Neural cell (in vitro differentiated cells): ENCODE results near the gene PPFIA1. TPM values are rescaled to one million over a fixed set of nuclear protein-coding genes. Genes with fewer than 3 reads are reported as not detected.

Source experiments
- H2AFZ ChIP-seq: fragments of 200-600, 300-800 bp; sonication (generic), shearing (Covaris generic); 2 replicates; pipeline ENCODE4 v1.6.0; 2014; ENCODE audit warnings: low read depth, mild to moderate bottlenecking, antibody characterized with exemption, low read length, moderate library complexity
- H3F3A ChIP-seq: fragments of 200-600 bp; shearing (Covaris generic); 2 replicates; pipeline ENCODE4 v1.6.1; 2016; ENCODE audit warnings: mild to moderate bottlenecking, moderate library complexity, mixed read lengths, antibody characterized with exemption, low read length; ENCODE audit not compliant: insufficient read depth, poor library complexity, severe bottlenecking
- H3K27ac ChIP-seq: fragments of 200-600, 300-800 bp; sonication (generic), shearing (Covaris generic); 2 replicates; pipeline ENCODE4 v1.5.1; 2014; ENCODE audit warnings: mild to moderate bottlenecking, low read length, moderate library complexity
- H3K27me3 ChIP-seq: fragments of 300-800, 200-600 bp; sonication (generic), shearing (Covaris generic); 2 replicates; pipeline ENCODE4 v1.6.0; 2014; ENCODE audit warnings: mild to moderate bottlenecking, low read depth, low read length, moderate library complexity; ENCODE audit not compliant: insufficient read depth
- H3K36me3 ChIP-seq: fragments of 300-800, 200-600 bp; sonication (generic), shearing (Covaris generic); 2 replicates; pipeline ENCODE4 v1.5.1; 2014; ENCODE audit warnings: mild to moderate bottlenecking, antibody characterized with exemption, low read length, moderate library complexity; ENCODE audit not compliant: insufficient read depth
- H3K4me2 ChIP-seq: fragments of 300-800, 200-600 bp; sonication (generic), shearing (Covaris generic); 2 replicates; pipeline ENCODE4 v1.6.0; 2014; ENCODE audit warnings: mild to moderate bottlenecking, low read length
- H3K4me3 ChIP-seq: fragments of 300-800, 200-600 bp; sonication (generic), shearing (Covaris generic); 2 replicates; pipeline ENCODE4 v1.5.1; 2014; ENCODE audit warnings: mild to moderate bottlenecking, low read length, moderate library complexity
- H3K79me2 ChIP-seq: fragments of 200-600 bp; shearing (Covaris generic); replicated peaks from 2 replicates; pipeline ENCODE4 v1.6.0; 2014; ENCODE audit warnings: mild to moderate bottlenecking, low read length, moderate library complexity; ENCODE audit not compliant: insufficient read depth
- H3K9ac ChIP-seq: fragments of 300-800, 200-600 bp; sonication (generic), shearing (Covaris generic); 2 replicates; pipeline ENCODE4 v1.6.1; 2016; ENCODE audit warnings: mild to moderate bottlenecking, low read length, mixed read lengths
- H3K9me2 ChIP-seq: fragments of 200-600 bp; shearing (Covaris generic); 2 replicates; pipeline ENCODE4 v1.6.1; 2016; ENCODE audit warnings: mild to moderate bottlenecking, low read length, mixed read lengths; ENCODE audit not compliant: insufficient read depth
- H3K9me3 ChIP-seq: fragments of 200-600, 300-800 bp; sonication (generic), shearing (Covaris generic); 2 replicates; pipeline ENCODE4 v1.6.1; 2016; ENCODE audit warnings: mild to moderate bottlenecking, mixed run types, low read length, moderate library complexity, mixed read lengths
- H4K20me1 ChIP-seq: fragments of 200-600 bp; shearing (Covaris generic); 2 replicates; pipeline ENCODE4 v1.6.1; 2016; ENCODE audit warnings: mild to moderate bottlenecking, mixed run types; ENCODE audit not compliant: insufficient read depth
- EP300 ChIP-seq: fragments of 450-650 bp; conservative IDR thresholded peaks from 2 replicates; pipeline ENCODE4 v1.6.1; 2014; ENCODE audit warnings: antibody characterized with exemption, mild to moderate bottlenecking, moderate library complexity; ENCODE audit not compliant: poor library complexity, severe bottlenecking
- EZH2 ChIP-seq: fragments of 200-600, 300-800 bp; shearing (Covaris generic), sonication (generic); IDR thresholded peaks from 2 replicates; pipeline ENCODE4 v1.6.1; 2014; ENCODE audit warnings: antibody characterized with exemption, low read length, borderline replicate concordance, mild to moderate bottlenecking; ENCODE audit not compliant: insufficient read depth, poor library complexity, severe bottlenecking
- MXI1 ChIP-seq: fragments of 450-650 bp; conservative IDR thresholded peaks from 2 replicates; pipeline ENCODE4 v1.6.1; 2014; ENCODE audit warnings: antibody characterized with exemption, mild to moderate bottlenecking; ENCODE audit not compliant: poor library complexity, severe bottlenecking
- POLR2AphosphoS5 ChIP-seq: IDR thresholded peaks from 2 replicates; pipeline ENCODE4 v1.6.1; 2012
- RAD21 ChIP-seq: fragments of 450-650 bp; conservative IDR thresholded peaks from 2 replicates; pipeline ENCODE4 v1.6.1; 2014; ENCODE audit warnings: antibody characterized with exemption, mild to moderate bottlenecking, moderate library complexity
- SMC3 ChIP-seq: fragments of 450-650 bp; conservative IDR thresholded peaks from 2 replicates; pipeline ENCODE4 v1.6.1; 2014; ENCODE audit warnings: antibody characterized with exemption, mild to moderate bottlenecking, moderate library complexity; ENCODE audit not compliant: poor library complexity
- TAF1 ChIP-seq: IDR thresholded peaks from 2 replicates; pipeline ENCODE4 v1.6.1; 2012; ENCODE audit warnings: low read depth
- polyA plus RNA-seq: library from polyadenylated mRNA; depleted of rRNA; stranded (reverse); fragments of >200 nt; gene quantifications from 2 replicates; pipeline ENCODE4 v1.2.3, GENCODE V29; 2014
- TF ChIP-seq, protein P1 (sequence below): IDR thresholded peaks from 2 replicates; pipeline ENCODE4 v1.6.1; 2012; ENCODE audit warnings: borderline replicate concordance
- TF ChIP-seq, protein P2 (sequence below): fragments of 450-650 bp; IDR thresholded peaks from 2 replicates; pipeline ENCODE4 v1.5.1; 2014; ENCODE audit warnings: antibody characterized with exemption, mild to moderate bottlenecking, moderate library complexity; ENCODE audit not compliant: poor library complexity, severe bottlenecking

The PPFIA1 gene
- polyA plus RNA-seq, 1 donor from 2014 or later = 48.9 TPM

DNA sequence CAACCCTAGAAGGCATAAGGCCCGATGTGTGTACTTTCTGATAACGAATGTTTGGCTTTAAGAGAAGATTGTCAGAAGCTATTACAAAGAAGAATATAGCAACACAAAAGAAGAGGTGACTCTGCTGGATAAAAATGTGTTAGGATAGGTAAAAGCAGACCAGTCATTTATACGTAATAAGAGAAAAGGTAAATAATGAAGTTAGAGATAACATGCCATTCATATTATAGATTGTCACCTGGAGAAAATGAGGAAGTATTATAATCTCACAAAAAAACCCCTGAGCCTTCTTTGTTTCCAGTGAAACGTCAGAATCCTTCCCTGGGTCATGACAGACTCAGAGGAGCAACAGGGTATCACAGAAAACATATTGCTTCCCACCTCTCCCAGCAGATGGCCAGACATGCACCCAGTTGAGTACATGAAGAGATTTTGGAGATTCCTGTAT is 36.1 kb downstream of the PPFIA1 start:
- Histone ChIP-seq H3K9me3 (no peaks in the 10 kb centered on the region), H3K27ac (no peak overlapping the region), H4K20me1 (no peaks in the 10 kb centered on the region), H3K79me2 (no peaks in the 10 kb centered on the region), H3K9me2 (no peaks in the 10 kb centered on the region), H3F3A (no peaks in the 10 kb centered on the region), H3K27me3 (no peaks in the 10 kb centered on the region), H3K9ac (no peak overlapping the region), H3K4me2 (no peak overlapping the region), H3K36me3 (no peaks in the 10 kb centered on the region), H2AFZ (no peak overlapping the region), H3K4me3 (no peak overlapping the region)
- TF ChIP-seq EP300 = no peak
- no peak for TF ChIP-seq RAD21
- no peak for TF ChIP-seq MXI1

DNA sequence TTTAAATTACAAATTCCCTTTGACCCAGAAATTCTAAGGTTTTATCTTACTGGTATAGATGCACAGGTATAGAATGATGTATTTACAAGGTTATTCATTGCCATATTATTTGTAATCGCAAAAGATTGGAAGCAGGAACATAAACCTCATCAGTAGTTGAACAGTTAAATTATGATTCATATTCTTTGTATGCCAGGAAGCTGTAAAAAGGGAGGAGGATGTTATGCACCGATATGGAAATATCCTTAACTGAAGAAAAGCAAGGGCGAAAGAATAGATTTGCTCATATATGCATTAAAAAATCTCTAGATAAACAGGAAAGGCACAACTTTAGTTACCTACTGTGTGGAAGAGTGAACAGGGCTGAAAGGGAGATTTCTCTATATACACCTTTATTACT is 36.7 kb downstream of the PPFIA1 start:
- Histone ChIP-seq H3K4me2 (no peak overlapping the region), H3K27ac (no peak overlapping the region), H3K79me2 (no peaks in the 10 kb centered on the region), H3K27me3 (no peaks in the 10 kb centered on the region), H3K4me3 (no peak overlapping the region), H3K9me2 (no peaks in the 10 kb centered on the region), H3F3A (no peaks in the 10 kb centered on the region), H4K20me1 (no peaks in the 10 kb centered on the region), H3K36me3 (no peaks in the 10 kb centered on the region), H2AFZ (no peak overlapping the region), H3K9ac (no peak overlapping the region), H3K9me3 (no peaks in the 10 kb centered on the region)
- no peak for TF ChIP-seq POLR2AphosphoS5
- no peak for TF ChIP-seq EZH2
- TF ChIP-seq, protein P1, sequence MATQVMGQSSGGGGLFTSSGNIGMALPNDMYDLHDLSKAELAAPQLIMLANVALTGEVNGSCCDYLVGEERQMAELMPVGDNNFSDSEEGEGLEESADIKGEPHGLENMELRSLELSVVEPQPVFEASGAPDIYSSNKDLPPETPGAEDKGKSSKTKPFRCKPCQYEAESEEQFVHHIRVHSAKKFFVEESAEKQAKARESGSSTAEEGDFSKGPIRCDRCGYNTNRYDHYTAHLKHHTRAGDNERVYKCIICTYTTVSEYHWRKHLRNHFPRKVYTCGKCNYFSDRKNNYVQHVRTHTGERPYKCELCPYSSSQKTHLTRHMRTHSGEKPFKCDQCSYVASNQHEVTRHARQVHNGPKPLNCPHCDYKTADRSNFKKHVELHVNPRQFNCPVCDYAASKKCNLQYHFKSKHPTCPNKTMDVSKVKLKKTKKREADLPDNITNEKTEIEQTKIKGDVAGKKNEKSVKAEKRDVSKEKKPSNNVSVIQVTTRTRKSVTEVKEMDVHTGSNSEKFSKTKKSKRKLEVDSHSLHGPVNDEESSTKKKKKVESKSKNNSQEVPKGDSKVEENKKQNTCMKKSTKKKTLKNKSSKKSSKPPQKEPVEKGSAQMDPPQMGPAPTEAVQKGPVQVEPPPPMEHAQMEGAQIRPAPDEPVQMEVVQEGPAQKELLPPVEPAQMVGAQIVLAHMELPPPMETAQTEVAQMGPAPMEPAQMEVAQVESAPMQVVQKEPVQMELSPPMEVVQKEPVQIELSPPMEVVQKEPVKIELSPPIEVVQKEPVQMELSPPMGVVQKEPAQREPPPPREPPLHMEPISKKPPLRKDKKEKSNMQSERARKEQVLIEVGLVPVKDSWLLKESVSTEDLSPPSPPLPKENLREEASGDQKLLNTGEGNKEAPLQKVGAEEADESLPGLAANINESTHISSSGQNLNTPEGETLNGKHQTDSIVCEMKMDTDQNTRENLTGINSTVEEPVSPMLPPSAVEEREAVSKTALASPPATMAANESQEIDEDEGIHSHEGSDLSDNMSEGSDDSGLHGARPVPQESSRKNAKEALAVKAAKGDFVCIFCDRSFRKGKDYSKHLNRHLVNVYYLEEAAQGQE = no peak
- TF ChIP-seq EP300 = no peak
- TF ChIP-seq TAF1 = no peak
- no peak for TF ChIP-seq RAD21
- no peak for TF ChIP-seq MXI1
- no peak for TF ChIP-seq SMC3
- TF ChIP-seq, protein P2, sequence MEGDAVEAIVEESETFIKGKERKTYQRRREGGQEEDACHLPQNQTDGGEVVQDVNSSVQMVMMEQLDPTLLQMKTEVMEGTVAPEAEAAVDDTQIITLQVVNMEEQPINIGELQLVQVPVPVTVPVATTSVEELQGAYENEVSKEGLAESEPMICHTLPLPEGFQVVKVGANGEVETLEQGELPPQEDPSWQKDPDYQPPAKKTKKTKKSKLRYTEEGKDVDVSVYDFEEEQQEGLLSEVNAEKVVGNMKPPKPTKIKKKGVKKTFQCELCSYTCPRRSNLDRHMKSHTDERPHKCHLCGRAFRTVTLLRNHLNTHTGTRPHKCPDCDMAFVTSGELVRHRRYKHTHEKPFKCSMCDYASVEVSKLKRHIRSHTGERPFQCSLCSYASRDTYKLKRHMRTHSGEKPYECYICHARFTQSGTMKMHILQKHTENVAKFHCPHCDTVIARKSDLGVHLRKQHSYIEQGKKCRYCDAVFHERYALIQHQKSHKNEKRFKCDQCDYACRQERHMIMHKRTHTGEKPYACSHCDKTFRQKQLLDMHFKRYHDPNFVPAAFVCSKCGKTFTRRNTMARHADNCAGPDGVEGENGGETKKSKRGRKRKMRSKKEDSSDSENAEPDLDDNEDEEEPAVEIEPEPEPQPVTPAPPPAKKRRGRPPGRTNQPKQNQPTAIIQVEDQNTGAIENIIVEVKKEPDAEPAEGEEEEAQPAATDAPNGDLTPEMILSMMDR = no peak

DNA sequence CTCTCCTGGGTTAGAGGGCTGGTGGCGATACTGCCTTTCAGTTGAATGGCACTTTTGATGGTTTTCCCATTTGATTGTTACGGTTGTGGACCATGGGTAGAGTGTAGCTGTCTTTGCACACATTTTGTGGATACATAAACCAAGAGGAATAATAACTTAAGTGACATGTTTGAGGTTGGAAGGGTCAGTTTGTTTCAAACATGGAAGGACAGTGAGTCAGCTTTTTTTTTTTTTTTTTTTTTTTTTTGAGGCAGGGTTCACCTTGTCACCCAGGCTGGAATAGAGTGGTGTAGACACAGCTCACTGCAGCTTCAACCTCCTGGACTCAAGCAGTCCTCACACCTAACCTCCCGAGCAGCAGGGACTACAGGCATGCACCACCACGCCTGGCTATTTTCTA is 41.1 kb downstream of the PPFIA1 start:
- Histone ChIP-seq H3K27me3 (no peaks in the 10 kb centered on the region), H2AFZ (no peak overlapping the region), H3K9me3 (no peaks in the 10 kb centered on the region), H3K79me2 (no peaks in the 10 kb centered on the region), H3F3A (no peaks in the 10 kb centered on the region), H4K20me1 (no peaks in the 10 kb centered on the region), H3K9me2 (no peaks in the 10 kb centered on the region), H3K4me3 (no peak overlapping the region), H3K27ac (no peak overlapping the region), H3K36me3 (no peaks in the 10 kb centered on the region), H3K9ac (no peak overlapping the region), H3K4me2 (no peak overlapping the region)
- TF ChIP-seq EP300 (no peak), TAF1 (no peak), EZH2 (no peak), MXI1 (no peak), RAD21 (no peak), SMC3 (no peak), POLR2AphosphoS5 (no peak)
- TF ChIP-seq, protein P1 = no peak
- TF ChIP-seq, protein P2 = no peak
